ENCODE data around the gene PAPPA2. TPM values are rescaled to one million over a fixed set of nuclear protein-coding genes. Genes with fewer than 3 reads are reported as not detected.
A peak's percentile ranks its signal among the peaks of the same experiment; 100 is the strongest.

PAPPA2 gene
- total RNA-seq, 1 donor from 2014 or later = 1.3 TPM

GRCh38 chr1:176494436-176494835 is 31.5 kb downstream of the PAPPA2 start:
- DNase-seq (ENCODE audit: low read depth) = no peak

DNA sequence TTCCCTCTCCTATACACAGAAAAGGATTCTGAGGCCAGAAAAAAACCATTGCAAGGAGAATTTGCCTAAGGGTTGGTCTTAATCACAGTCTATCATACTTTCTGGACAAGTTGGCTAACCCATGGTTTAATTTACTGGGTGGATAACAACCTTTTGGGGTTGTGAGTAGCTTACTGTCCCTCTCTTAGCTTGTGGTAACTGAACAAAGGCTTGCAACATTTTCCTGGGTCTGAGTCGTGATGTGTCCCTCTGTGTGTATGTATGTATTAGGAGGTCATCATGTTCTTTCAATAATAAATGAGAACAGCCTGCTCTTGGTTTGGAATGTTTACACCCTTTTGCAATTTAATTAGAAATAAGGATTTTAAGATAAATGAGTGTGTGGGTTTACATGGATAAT is 36.7 kb downstream of the PAPPA2 start:
- peak; percentile 74 for DNase-seq (ENCODE audit: low read depth)

- peak; percentile 90 for DNase-seq (ENCODE audit: low read depth)
These were observed 38.6 kb downstream of the PAPPA2 start for GRCh38 chr1:176501599-176501998.

DNA sequence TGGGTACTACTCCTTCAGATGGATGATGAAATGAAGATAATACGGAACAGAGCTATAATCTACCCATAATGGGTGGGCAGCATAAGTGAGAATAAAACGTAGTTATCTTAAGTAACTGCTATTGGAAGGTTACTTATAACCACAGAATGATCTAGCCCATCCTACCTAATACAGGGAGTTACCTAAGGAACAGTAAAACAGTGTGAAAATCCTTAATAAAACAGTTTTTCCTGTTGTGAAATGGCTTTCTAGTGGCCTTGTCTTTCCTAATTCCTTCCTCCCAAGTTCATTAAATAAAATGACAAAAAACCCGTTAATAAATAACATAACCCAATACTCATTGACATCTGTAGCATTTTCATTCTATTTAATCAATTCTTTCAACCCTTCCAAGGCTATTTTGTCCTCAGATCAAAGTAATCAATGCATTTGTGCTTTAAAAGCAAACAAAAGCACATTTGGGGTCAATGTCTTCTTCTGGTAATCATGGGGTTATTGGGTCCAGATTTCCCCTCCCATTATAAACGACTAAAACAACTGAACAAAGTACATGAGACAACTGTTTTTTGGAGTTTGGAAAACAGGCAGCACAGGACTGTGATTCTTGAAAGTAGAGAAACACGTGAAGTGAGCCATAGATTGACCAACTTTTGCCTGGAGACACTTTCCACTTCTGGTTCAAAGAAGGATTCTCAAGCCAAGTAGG is 42.0 kb downstream of the PAPPA2 start:
- DNase-seq (ENCODE audit: low read depth) = no peak

DNA sequence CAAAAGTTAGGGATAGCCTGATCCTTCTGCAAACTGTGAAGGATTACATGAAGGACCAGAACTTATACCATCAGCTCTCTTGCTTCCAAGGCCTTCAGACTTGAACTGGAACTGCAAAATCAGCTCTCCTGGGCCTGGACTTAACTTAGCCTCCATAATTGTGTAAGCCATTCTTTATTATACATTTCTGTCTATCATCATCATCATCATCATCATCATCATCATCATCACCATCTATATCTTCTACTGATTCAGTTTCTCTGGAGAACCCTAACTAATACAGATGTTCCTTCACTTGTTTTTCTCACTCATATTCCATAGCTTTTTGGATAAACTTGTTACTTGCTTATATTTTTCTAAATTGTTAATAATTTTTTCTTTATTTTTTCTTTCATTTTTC is 50.0 kb downstream of the PAPPA2 start:
- DNase-seq (ENCODE audit: low read depth) = no peak

DNA sequence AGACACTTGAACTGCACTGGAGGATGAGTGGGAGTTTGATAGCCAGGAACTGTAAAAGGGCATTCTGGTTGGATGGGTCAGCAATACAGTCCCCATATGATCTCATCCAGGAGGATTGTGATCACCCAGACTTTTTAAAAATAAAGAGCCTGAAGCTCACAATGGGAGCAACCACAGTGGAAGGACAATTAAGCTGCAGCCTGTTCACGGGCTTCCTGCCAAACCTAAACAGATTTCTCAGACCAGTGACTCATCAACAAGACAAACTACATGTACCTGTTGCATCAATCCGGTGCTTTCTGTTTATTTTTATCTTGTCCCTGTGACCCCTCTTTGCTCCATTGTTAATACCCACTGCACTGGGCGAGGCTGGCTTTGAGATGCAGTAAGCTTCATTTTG is 52.3 kb downstream of the PAPPA2 start:
- peak; percentile 99 for DNase-seq (ENCODE audit: low read depth)

DNA sequence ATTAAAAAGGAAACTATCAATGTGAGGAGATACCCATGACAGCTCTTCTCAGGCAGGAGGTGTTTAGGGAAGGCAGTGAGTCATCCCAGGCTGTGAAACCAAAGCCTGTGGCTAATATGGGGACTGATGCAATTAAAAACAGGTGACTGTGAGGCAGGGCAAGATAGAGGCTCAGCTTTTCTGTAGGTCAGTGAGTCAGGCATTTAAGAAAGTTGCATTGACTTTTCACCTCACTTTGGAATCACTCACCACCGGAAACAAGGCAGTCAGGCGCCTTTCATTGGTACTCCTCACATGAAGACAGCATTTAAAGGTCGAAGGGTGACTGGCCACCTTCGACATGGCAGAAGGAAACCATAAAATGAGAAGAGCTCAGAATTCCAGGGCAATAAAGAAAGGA is 54.5 kb downstream of the PAPPA2 start:
- DNase-seq (ENCODE audit: low read depth) = peak; percentile 98

GRCh38 chr1:176521211-176521610 is 58.2 kb downstream of the PAPPA2 start:
- no peak for DNase-seq (ENCODE audit: low read depth)

GRCh38 chr1:176522310-176522845 is 59.4 kb downstream of the PAPPA2 start:
- peak; percentile 79 for DNase-seq (ENCODE audit: low read depth)

DNA sequence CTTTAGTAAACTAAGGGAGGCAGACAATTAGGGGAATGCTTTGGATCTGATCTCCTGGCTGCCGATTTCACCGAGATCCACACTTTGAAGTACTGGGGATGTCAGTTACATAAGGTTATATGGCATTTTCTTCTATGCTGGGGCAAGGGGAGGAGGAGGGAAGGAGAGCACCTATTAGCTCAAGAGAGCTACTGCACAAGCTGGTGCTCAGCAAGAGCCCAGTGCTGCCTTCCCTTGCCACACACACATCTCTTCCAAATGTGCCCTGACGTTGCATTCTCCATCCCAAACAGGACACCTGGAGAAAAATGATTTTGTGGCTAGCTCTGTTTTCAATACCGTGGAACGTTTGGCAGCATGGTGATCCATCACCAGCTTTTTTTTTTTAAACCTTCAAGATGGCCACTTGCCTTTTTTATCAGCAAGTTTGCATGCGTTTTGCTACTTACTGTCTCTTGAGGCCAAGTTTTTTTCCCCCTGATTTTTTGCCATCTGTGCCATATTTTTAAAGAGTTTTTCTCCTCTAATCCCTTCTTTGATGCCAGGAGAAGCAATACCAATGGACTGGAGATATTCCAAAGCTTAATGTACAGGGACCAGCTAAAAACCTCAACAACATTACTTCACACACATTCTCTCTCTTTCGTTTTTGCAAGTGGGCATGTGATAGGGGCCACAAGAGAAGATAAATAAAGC is 66.6 kb downstream of the PAPPA2 start:
- no peak for DNase-seq (ENCODE audit: low read depth)

DNA sequence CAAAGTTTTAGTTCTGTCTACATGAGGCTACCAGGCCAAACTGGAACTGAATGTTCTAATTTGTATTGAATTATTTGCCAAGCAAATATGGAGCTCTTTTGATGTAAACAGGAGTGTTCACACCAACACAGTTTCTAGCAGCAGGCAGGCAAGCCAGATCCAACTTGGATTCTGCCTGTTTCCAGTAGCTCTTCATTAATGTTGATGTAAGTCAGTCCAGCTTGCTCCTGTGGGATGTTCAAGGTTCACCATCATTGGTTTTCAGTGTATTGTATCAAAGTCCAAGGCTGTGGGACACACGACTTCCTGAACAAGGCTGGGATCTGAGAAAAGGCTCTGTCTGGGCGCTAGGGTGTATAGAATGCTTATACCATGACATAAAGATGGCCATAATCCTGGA is 68.1 kb downstream of the PAPPA2 start:
- peak; percentile 16 for DNase-seq (ENCODE audit: low read depth)

GRCh38 chr1:176531921-176532897 is 69.2 kb downstream of the PAPPA2 start:
- DNase-seq (ENCODE audit: low read depth) = peak; percentile 76

- peak; percentile 86 for DNase-seq (ENCODE audit: low read depth)
These were observed 70.0 kb downstream of the PAPPA2 start for GRCh38 chr1:176533020-176533419.

- DNase-seq (ENCODE audit: low read depth) = no peak
These were observed 73.6 kb downstream of the PAPPA2 start for GRCh38 chr1:176536588-176536987.

DNA sequence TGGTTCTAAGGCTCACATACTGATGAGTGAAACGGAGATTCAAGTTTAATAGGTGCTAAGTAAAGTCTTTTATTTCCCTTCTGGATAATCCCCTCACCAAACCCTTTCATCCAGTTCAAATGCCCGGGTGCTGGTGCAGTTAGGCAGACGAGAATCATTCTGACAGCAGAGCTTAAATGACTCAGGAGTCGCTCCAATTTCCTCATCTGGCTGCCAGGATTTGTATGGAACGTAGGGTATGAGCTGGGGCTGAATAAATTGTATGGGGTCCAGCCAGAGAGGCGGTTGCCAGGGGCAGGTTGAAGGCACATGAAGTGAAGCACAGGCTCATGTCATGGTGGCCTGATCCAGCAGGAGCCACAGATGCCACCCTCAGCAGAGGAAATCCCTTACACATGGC is 76.0 kb downstream of the PAPPA2 start:
- no peak for DNase-seq (ENCODE audit: low read depth)

DNA sequence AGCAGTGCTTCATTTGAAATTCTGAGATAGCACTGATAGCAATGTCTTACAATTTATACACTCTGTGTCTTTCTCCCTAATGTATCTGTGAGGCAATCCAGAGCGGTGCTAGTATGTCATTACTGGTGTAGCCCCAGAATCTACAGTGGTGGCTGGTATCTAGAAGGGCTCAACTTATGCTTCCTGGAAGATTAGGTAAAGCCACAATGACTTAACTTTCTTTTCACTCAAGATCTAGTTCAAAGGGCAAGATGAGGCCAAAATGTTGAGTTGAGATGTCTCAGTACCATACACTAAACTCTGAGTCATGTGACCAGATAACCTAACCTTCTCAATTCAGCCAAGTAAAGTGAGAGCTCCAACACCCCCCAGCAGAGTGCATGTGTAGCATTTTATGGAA is 77.5 kb downstream of the PAPPA2 start:
- no peak for DNase-seq (ENCODE audit: low read depth)

DNA sequence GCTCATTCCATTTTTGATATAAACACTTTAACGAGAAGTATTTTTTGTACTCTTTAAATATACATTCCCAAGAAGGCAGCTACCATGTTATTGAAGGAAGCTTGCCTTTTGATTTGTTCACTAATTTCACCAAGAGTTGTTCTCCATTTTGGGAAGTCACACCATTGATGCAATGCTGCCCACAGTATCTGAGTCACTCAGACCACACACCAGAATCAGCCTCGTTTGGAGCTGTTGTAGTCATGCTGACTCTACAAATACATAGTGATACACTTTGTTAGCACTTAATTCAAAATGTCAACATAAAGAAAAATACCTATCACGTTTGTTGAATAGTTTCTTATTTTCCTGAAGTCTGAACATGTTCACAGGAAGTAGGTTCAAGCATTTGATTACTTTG is 78.7 kb downstream of the PAPPA2 start:
- peak; percentile 85 for DNase-seq (ENCODE audit: low read depth)

GRCh38 chr1:176542352-176542751 is 79.4 kb downstream of the PAPPA2 start:
- DNase-seq (ENCODE audit: low read depth) = no peak

- peak; percentile 30 for DNase-seq (ENCODE audit: low read depth)
These were observed 80.6 kb downstream of the PAPPA2 start for GRCh38 chr1:176543360-176544129.

GRCh38 chr1:176545034-176545639 is 82.2 kb downstream of the PAPPA2 start:
- DNase-seq (ENCODE audit: low read depth) = no peak

DNA sequence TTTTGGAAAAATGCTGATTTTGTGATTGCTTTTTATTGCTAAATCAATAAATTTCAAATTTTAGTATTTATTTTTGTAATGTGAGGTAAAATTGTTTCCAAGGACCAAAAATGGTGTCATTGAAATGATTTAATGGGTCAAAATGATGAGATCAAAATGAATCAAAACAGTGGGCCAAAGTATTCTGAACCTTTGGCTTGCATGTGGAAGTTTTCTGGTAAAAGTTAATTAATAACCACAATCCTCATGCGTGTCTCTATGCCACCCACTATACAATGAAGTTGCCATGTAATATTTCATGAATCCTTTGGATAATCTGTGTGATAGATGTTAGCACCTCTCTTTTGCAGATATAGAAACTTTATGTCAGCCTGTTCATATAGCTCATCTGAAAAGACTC is 83.8 kb downstream of the PAPPA2 start:
- no peak for DNase-seq (ENCODE audit: low read depth)
